ENCODE data around the gene TRPT1. TPM values are rescaled to one million over a fixed set of nuclear protein-coding genes. Genes with fewer than 3 reads are reported as not detected.

Gene TRPT1
- total and polyA plus RNA-seq, 2 of the 4 experiments (the other 2 are of a cell fraction), result 63.2 to 81.9 TPM

GRCh38 chr11:64227405-64227956 is 1.5 kb upstream of the TRPT1 start:
- intact Hi-C loops (cut with micrococcal nuclease) (no loop called here), dilution Hi-C loops (cut with HindIII; ENCODE audit: low sequenced_read_pairs, unreplicated experiment) (no loop called here), in situ Hi-C loops (cut with MboI; ENCODE audit: low sequenced_read_pairs) (no loop called here)
- BruUV-seq (replicated peaks), result no TSS peak
- peak overlapping the region; percentile 4; the same call in 1 of the 2 replicates for H4K91ac ChIP-seq (ENCODE audit: insufficient read depth, low read depth, low read length)
- H3K9ac ChIP-seq (ENCODE audit: low read depth, low read length), result peak overlapping the region; percentile 62; the same call in 1 of the 2 replicates
- peaks cover 5% of the 10 kb centered on the region for H3K36me3 ChIP-seq (ENCODE audit: control insufficient read depth, insufficient read depth, low read length)
- H3K4me1 ChIP-seq (ENCODE audit: control insufficient read depth, insufficient read depth, low read length), result peaks cover 20% of the 10 kb centered on the region
- POLR2A ChIA-PET (ENCODE audit: unreplicated experiment), result no interaction called here
- TF ChIP-seq ELK1 (IDR thresholded peaks at IDR 0.05; ENCODE audit: borderline replicate concordance, low read depth, low read length) (no peak), MAZ (IDR thresholded peaks at IDR 0.05; ENCODE audit: borderline replicate concordance, low read depth, low read length) (no peak), MXI1 (IDR thresholded peaks at IDR 0.05; ENCODE audit: borderline replicate concordance, low read depth, low read length) (no peak), FOS (IDR thresholded peaks at IDR 0.05; ENCODE audit: low read depth, low read length) (no peak), NFE2L2 (IDR thresholded peaks at IDR 0.05; ENCODE audit: low read depth, low read length) (no peak), USF2 (IDR thresholded peaks at IDR 0.05; ENCODE audit: low read depth, low read length) (no peak), SMC3 (IDR thresholded peaks at IDR 0.05; ENCODE audit: low read depth, low read length) (no peak), RFX5 (IDR thresholded peaks at IDR 0.05; ENCODE audit: low read depth, low read length) (no peak), CTCF (conservative IDR thresholded peaks at IDR 0.05; ENCODE audit: low read depth, low read length) (no peak), CHD1 (IDR thresholded peaks at IDR 0.05; ENCODE audit: low read depth, low read length) (no peak), CEBPB (IDR thresholded peaks at IDR 0.05; ENCODE audit: low read depth, low read length) (no peak), MAFK (IDR thresholded peaks at IDR 0.05; ENCODE audit: low read depth, low read length) (no peak), RCOR1 (IDR thresholded peaks at IDR 0.05; ENCODE audit: insufficient replicate concordance, low read length) (no peak), POLR2A (IDR thresholded peaks at IDR 0.05; ENCODE audit: low read depth, low read length) (no peak), BHLHE40 (IDR thresholded peaks at IDR 0.05; ENCODE audit: low read depth, low read length) (no peak)
- CTCF ChIA-PET, result no interaction called here
- H3K14ac ChIP-seq (replicated peaks; ENCODE audit: low read depth, low read length), result peak overlapping the region; percentile 88
- no peak overlapping the region for H4K8ac ChIP-seq (ENCODE audit: low read depth in 2 of 2, low read length in 2 of 2)
- no peak overlapping the region for H2BK120ac ChIP-seq (ENCODE audit: low read depth, low read length)
- H2AK5ac ChIP-seq (ENCODE audit: low read depth, low read length), result peak overlapping the region; percentile 94
- WGBS, 2 experiments (ENCODE audit: extremely low coverage in 2 of 2, insufficient read length in 1 of 2), result no CpG with 5 or more reads among the region's 3 CpGs
- H3K56ac ChIP-seq (ENCODE audit: extremely low read depth, insufficient read depth, low read length), result no peak overlapping the region; the same call in 1 of the 2 replicates
- peak overlapping the region; percentile 23 for H3K23ac ChIP-seq (ENCODE audit: low read depth, low read length)
- H3K4me2 ChIP-seq (ENCODE audit: low read depth, low read length), result peak overlapping the region; percentile 94
- H4K20me1 ChIP-seq (ENCODE audit: insufficient read depth, low read length), result no peaks in the 10 kb centered on the region; the same call in 1 of the 2 replicates
- H4K5ac ChIP-seq (ENCODE audit: low read depth, low read length), result peak overlapping the region; percentile 19; the same call in 1 of the 2 replicates
- no peak overlapping the region; the same call in 1 of the 2 replicates for H3K27ac ChIP-seq (ENCODE audit: insufficient read depth, low read length)
- H3K27me3 ChIP-seq (ENCODE audit: control insufficient read depth, insufficient read depth, low read length), result no peaks in the 10 kb centered on the region
- no peak for DNase-seq
- H2BK20ac ChIP-seq (ENCODE audit: low read depth, low read length), result no peak overlapping the region
- peaks cover 19% of the 10 kb centered on the region for H3K9me1 ChIP-seq (ENCODE audit: insufficient read depth, low read length)
- H3K9me3 ChIP-seq (ENCODE audit: control insufficient read depth, insufficient read depth, low read length), result no peaks in the 10 kb centered on the region
- no peak overlapping the region for H2BK15ac ChIP-seq (ENCODE audit: low read depth, low read length)
- H3K4ac ChIP-seq (ENCODE audit: low read depth, low read length), result peak overlapping the region; percentile 92; the same call in 1 of the 2 replicates
- no peak overlapping the region for H3K4me3 ChIP-seq (ENCODE audit: insufficient read depth, low read depth, low read length)
- H2BK5ac ChIP-seq (ENCODE audit: low read depth, low read length, poor library complexity, severe bottlenecking), result no peak overlapping the region
- H2AK9ac ChIP-seq (replicated peaks; ENCODE audit: low read depth, low read length, poor library complexity), result peak overlapping the region; percentile 89
- H2AFZ ChIP-seq (replicated peaks; ENCODE audit: low read length, poor library complexity), result peak overlapping the region; percentile 99
- peaks cover 26 to 72% of the 10 kb centered on the region in 2 experiments for H3K79me1 ChIP-seq (ENCODE audit: low read depth in 1 of 2, low read length in 2 of 2)
- no peak for ATAC-seq (ENCODE audit: low read depth)
- no peak overlapping the region for H3K18ac ChIP-seq (ENCODE audit: low read depth, low read length)

Data from IMR-90 (cell line).